ENCODE results near the gene CAPN5.

- TF ChIP-seq CTCF (IDR thresholded peaks at IDR 0.05; ENCODE audit: low read length) (no peak), EZH2 (IDR thresholded peaks at IDR 0.05; ENCODE audit: borderline replicate concordance, low read length) (no peak)
Measured at GRCh38 chr11:77136074-77136473, 69.3 kb downstream of the CAPN5 start.
